SKM-1 (cell line): ENCODE data around the gene OLIG1.

Experiments
- DNase-seq: peaks from one replicate; lab custom pipeline; 2025; ENCODE audit not compliant: unreplicated experiment; lab: John Stamatoyannopoulos, UW

Gene OLIG1

DNA sequence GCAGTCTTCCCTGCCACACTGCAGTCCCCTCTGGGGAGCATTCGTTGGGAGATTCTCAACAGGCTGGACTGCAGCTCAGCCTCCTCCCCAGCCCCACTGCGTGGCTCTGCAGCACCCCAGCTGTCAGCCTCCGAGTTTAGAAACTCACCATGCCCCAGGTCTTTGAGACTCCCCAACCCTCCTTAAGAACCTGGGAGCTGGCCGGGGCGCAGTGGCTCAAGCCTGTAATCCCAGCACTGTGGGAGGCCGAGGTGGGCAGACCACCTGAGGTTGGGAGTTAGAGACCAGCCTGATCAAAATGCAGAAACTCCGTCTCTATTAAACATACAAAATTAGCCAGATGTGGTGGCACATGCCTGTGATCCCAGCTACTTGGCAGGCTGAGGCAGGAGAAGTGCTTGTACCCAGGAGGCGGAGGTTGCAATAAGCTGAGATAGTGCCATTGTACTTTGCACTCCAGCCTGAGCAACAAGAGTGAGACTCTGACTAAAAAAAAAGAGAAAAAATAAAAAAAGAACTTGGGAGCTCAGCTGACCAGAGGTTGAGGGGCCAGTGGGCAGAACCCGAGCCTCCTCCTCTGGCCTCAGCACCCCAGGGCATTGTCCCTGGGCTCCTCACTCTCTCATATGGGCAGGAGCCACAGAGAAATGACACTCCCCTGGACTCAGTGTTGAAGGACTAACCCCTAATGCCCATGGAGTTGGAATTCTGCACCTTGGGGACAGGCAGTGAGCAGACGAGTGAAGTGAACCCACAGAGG, 38.6 kb upstream of the OLIG1 start:
- no peak for DNase-seq

DNA sequence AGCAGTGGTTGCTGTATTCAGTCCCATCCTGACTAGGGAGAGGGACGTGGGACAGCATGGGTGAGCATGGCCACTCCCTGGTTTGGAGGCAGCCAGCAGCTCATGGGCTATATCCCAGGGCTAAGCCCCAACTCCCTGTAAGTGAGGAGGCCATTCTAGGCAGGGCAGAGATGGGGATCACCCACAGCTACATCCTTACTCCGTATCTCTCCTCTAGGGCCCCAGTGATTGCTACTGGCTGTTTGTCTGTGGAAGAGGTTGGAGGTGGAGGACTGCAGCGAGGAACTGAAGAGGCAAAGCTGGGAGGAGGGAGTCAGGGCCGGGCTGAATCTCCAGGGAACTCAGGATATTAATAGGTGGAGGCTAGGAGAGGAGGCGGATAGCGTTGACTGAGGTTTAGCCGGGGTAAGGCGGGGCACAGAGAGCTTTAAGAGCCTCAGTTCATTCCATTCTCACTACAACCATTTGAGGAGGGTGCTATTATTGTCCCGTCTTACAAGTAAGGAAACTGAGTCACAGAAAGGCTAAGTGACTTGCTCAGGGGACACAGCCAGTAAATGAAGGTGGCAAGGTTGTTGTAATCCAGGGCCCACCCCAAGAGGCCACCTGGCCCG, 37.4 kb upstream of the OLIG1 start:
- DNase-seq, result no peak

DNA sequence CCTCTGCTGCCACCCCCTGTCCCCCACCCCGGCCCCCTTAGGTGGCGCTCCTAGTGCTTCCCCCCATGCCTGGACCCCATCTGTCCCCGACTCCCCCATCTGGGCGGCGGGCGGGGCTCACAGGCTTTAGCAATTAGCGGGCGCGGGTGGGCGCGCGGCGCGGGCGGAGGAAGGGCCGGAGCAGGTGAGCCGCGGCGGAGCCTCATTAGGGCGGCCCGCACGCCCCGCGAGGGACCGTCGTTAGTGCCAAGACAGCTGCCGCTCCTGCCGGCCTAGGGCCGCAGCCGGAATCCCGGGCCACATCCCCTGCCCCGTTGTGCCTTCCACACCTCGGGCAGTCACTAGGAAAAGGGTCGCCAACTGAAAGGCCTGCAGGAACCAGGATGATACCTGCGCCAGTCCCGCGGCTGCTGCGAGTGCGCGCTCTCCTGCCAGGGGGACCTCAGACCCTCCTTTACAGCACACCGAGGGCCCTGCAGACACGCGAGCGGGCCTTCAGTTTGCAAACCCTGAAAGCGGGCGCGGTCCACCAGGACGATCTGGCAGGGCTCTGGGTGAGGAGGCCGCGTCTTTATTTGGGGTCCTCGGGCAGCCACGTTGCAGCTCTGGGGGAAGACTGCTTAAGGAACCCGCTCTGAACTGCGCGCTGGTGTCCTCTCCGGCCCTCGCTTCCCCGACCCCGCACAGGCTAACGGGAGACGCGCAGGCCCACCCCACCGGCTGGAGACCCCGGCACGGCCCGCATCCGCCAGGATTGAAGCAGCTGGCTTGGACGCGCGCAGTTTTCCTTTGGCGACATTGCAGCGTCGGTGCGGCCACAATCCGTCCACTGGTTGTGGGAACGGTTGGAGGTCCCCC, 36.6 kb upstream of the OLIG1 start:
- DNase-seq, result no peak

DNA sequence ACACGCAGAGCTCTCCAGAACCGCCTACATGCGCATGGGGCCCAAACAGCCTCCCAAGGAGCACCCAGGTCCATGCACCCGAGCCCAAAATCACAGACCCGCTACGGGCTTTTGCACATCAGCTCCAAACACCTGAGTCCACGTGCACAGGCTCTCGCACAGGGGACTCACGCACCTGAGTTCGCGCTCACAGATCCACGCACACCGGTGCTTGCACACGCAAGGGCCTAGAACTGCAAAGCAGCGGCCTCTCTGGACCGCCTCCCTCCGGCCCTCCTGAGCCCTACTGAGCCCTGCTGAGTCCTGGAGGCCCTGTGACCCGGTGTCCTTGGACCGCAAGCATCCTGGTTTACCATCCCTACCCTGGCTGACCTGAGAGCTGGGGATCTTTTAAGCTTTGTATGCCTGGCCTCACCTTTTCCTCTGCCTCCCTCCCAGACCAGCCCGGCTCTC, 36.0 kb upstream of the OLIG1 start:
- no peak for DNase-seq

DNA sequence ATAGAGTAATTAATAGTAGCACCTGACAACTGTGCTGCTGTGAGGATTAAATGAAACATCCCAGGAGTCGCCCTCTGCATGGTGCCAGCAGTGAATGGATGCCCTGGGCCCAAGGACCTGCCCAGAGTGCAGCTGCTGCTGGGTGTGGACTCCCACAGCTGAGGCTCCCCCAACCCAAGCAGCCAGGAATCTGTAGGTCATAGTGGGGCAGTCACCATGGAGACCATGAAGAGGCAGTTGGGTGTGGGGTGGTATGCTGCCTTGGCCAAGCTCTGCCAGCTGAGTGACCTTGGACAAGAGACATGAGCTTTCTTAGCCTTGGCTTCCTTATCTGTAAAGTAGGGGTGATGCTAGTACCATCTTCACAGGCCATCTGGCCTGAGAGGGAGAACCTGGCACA, 34.8 kb upstream of the OLIG1 start:
- no peak for DNase-seq

DNA sequence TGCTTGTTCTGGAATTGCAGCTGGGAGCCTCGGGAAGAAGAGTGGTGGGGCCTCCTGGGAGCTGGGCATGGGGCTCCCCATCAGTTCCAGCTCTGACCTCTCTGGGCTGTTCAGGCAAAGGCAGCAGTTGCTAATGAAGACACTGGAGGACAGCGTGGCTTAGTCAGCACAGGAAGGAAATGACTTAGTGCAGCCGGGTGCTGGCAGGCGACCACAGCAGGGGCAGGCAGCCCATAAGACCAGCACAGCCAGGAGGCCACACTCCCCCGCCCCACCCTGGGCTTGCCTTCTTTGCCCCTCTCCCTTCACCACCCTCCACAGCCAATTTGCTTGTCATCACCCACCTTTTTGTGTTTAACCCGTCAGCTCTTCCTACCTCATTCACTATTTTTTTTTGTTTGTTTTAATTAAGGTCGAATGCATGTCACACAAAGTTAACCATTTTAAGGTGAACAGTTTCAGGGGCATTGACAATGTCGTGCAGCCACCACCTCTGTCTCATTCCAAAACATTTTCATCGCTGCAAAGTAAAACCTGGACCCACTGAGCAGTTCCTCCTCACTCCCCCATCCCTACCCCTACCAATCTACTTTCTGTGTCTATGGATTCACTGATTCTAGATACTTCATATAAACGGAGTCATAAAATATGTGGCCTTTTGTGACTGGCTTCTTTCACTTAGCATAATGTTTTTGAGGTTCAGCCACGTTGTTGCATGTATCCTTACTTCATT, 33.3 kb upstream of the OLIG1 start:
- peak; percentile 87 for DNase-seq

DNA sequence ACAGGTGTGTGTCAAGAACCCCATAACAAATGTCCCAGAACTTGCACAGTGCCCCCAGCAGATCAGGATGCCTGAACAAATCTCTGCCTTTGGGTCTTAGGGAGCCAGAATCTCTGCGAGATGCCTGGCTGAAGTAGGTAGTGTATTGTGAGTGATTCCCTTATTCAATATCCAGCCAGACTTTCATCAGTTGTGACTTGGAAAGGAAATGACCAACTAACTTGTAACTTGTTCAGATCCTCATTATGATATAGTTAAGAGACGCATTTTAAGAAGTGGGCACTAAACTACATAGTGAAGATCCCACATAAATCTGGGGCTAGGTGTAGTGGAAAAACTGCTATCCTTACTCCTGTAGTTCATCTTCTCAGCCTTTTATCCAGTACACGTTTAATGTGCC, 32.4 kb upstream of the OLIG1 start:
- DNase-seq, result no peak

DNA sequence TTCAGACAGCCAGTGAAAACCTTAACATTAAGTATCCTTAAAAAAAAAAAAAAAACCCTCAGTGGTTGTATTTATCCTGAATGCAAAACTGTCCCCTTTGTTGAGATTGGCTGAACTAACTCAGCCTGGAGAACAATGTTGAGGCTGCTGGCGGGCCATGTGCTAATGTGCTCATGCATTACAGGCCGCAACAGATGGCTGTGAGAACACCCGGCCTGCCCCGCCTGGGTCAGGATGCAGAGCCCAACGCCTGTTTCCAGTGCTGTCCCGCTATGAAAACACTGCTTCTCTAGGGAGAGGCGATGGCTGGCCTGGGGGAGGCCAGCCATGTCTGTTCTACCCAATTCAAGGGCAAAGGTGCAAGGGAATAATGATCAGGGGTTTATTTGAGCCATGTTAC, 30.4 kb upstream of the OLIG1 start:
- no peak for DNase-seq

DNA sequence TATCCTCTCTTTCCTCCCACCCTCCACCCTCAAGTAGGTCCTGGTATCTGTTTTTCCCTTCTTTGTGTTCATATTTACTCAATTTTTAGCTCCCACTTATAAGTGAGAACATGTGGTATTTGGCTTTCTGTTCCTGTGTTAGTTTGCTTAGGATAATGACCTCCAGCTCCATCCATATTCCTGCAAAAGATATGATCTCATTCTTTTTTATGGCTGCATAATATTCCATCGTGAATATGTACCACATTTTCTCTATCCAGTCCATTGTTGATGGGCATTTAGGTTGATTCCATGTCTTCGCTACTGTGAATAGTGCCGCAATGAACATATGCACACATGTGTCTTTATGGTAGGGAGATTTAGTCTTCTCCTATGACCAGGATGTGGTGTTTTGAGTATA, 29.7 kb upstream of the OLIG1 start:
- no peak for DNase-seq

DNA sequence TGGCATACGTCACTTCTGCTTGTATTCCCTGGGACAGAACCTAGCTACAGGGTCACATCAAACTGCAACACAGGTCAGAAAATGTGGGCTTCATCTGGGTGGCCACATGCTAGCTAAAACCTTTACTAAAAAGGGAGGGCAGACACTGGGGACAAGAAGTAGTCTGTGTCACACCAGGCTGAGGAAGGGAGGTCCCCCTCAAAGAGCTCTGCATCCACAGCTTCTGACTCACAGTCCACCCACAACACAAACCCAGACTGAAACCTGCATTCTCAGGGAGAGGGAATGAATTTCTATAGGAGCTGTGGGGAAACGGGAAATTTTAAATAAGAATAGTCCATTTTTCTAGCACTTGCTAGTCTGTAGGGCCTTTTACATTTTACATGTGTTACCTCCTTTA, 28.0 kb upstream of the OLIG1 start:
- no peak for DNase-seq

DNA sequence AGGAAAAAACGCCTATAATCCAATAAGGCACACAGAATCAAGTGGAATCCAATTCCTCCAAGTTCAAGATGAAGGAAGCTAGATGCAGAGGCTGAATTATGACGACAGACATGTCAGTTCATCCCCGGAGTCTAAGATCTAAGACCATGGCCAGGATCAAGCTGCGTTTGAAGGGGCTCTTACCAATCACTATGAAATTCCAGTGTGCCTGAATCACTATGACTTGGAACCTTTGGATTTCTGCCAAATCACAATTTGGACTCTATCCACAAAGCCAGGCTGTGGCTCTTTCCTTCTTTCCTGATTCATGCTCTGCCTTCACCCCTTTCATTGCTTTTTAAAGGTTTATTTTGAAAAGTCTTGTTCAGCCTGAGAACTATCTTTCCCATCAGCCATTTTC, 27.1 kb upstream of the OLIG1 start:
- no peak for DNase-seq

DNA sequence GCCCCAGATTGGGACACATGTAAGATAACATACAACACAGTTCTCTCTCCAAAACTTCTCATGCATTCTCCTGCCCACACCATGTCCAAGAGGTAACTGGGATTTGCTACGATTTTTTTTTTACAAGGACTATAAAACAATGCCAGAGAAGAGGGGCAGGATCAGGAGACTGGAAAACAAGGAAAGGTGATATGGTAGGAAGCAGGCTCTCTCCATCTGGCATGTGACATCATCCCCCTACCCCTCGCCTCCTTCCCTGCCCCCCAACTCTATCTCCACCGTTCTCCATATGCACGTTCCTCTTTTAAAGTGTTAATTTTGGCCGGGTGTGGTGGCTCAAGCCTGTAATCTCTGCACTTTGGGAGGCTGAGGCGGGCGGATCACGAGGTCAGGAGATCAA, 23.5 kb upstream of the OLIG1 start:
- no peak for DNase-seq

DNA sequence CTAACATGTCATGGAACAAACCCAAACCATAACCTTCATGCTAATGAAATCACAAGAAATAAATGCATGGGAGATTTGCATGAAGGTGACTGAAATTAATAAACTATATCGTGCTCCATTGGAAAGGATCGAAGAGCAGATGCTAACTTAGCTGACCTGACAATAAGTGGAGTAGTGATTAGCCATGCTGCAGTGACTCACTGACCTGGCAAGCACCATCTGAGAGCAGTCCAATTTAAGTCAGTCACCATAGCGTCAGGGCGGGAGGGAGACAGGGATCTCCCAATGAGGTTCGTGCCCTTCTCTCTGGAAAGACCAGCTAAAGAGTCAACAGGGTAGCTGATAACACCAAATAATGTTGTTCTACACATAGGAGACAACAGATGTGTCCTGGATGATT, 22.7 kb upstream of the OLIG1 start:
- DNase-seq, result no peak

DNA sequence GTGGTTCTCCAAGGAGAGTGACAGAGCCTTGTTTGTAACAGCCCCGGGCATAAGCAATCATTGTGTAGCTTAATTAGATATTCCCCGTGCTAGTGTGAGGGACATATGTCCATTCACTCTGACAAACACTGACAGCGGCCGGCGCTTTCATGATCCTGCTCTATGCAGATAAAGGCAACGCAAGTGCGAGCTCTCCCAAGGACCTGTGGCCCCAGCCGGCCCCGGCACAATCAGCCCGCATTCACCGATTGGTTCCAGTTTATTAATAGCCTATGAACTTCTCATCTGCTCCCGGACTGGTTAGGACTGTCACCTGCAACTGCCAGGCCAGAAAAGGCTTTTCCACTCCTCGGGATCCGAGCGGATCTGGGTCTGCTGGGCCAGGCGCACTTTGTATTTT, 18.0 kb upstream of the OLIG1 start:
- no peak for DNase-seq

DNA sequence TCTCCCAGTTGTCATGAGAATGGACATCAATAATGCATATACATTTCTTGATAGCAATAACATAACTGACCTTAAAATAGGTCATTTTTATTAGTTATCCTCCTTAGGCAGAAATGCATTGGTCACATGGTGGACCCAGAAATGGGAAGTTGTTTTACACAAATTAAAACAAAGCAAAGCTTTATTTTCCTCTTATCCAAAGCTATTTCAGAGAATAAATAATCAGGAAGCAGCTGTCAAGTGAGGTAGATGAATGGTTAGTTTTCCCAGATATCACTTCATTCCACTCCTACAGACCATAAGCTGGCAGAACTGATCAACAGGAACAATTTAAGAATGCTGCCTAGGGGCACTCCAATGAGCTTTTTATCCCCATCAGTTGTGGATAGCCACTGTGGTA, 16.0 kb upstream of the OLIG1 start:
- no peak for DNase-seq

DNA sequence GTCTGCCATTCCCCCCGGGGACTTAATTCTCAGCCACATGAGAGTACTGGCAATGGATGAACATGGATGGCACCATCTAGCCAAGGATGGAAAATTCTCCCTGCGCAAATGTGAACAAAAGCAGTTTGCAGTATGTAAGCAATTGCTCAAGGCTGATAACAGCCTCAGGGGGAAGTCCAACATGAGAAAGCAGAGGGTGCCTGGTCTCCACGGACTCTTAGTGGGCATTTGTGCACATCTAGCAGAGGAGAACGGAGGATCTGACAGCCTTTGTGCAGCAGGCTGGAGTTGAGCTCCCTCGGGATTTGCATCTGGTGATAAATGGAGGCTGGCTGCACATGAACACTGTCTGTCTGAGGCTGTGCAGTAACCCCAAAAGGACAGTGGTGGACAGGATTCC, 13.9 kb upstream of the OLIG1 start:
- no peak for DNase-seq

DNA sequence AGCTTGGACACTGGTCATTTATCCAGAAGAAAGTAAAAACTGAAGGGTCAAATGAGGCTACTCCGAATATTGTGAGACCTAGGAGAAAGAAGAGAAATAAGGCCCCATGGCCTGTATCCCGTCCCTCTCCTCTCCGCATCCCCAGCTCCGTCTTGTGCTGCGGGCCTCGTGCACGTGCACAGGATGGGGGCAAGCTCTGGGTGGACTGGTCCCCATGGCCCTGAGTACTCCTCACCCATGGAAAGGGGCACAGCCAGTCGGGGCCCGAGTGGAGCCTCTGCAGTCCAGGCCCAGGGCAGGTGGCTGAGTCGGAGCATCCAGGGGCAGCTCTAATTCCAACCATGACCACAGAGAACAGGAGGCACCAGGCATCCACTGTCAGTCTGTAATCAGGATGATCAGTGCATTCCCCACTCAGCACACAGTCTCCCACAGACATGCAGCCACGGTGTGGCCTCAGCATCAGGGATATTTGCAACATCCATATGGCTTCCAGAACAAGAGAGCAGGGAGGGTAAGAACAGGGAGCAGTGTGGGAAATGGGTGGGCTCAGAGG, 12.5 kb upstream of the OLIG1 start:
- DNase-seq, result no peak

DNA sequence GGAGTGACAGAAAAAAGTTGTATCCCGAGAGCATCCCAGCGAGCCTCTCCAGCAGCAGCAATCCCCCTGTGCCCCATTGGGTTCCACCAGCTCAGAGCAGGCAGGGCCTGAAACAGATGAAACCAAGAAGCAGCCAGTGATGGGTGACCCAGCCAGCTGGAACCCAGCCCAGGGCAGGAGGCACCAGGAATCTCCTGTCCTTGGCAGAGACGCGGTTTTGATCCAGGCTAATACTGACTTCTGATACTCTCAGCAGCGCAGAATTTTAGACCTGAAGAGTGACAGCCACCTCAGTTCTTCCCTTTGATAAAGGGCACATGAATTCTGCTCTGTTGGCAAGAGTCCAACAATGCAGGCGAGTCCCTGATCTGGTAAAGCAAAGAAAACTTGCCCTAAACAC, 11.4 kb upstream of the OLIG1 start:
- no peak for DNase-seq

DNA sequence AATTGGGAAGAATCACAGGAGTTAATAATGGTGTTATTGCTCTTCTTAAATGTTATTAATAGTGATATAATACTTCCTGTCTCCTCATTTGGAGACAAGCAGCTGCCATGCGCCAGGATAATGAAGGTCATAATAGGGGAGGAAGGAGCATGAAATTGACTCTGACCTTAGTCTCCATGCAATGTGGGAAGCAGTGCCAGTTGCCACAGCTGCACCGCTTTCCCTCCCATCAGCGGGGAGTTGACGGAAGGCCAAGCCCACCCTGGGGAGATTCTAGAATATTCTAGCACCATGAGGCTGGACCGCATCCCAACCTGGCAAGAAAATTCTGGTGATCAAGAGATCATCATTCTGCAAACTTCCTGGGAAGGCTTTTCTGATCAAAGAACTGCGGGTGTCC, 11.0 kb upstream of the OLIG1 start:
- DNase-seq, result no peak

DNA sequence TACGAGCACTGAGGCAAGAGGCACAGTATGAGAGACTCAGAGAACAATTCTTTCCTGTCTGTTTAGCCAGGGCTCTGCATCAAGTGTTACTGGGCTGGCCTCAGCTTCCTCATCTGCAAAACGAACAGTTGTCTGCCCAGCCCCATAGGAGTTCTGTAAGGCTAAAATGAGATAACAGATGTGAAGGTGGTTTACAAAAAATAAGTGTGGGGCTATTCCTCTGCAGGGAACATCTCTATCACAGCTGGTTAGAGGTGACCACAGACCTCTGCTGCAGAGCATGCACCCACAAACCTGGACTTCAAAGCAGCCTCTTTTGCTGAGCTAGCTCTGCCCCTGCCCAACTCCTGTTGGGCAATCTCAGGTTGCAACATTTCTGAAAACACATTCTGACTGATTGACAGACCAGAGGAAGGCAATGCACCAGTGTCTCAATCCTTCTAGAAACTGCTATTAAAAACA, 10.5 kb upstream of the OLIG1 start:
- DNase-seq, result peak; percentile 94

DNA sequence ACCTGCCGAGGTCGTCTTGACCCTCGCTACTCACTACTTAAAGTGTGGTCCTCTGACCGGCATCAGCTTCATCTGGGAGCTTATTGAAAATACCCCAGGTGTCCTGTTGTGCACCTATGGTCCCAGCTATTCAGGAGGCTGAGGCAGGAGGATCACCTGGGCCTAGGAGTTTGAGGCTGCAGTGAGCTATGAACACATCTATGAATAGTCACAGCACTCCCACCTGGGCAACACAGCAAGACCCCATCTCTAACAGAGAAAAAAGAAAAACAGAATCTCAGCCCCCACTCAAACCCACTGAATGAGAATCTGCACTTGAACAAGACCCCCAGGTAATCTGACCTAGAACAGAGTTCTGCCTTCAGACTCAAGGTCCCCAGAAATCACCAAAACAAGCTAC, 8.7 kb upstream of the OLIG1 start:
- no peak for DNase-seq
